GM23338 (cell line): ENCODE measurements around the gene MME. TPM values are rescaled to one million over a fixed set of nuclear protein-coding genes. Genes with fewer than 3 reads are reported as not detected.

ENCODE experiments used
- ATAC-seq: fragments of 200-7000 bp; cut with Tn5 transposase; 3 replicates; pipeline ENCODE4 v1.9.1; 2020
- DNase-seq: peaks from one replicate; pipeline ENCODE4 v3.0.0-alpha.2; 2015; ENCODE audit warnings: low spot score
- H2AFZ ChIP-seq: fragments of 200-600 bp; sonication (generic); 2 replicates; pipeline ENCODE4 v1.8.0; 2016; ENCODE audit warnings: antibody characterized with exemption, mild to moderate bottlenecking, moderate library complexity
- H3F3A ChIP-seq: fragments of 200-600 bp; sonication (generic); replicated peaks from 2 replicates; pipeline ENCODE4 v1.8.0; 2017; ENCODE audit warnings: antibody characterized with exemption, mixed run types, low read depth
- H3K27ac ChIP-seq: fragments of 200-600 bp; sonication (generic); 2 replicates; pipeline ENCODE4 v1.6.1; 2016; ENCODE audit warnings: low read depth
- H3K27me3 ChIP-seq: fragments of 200-600 bp; sonication (generic); 2 replicates; pipeline ENCODE4 v1.8.0; 2016; ENCODE audit warnings: mild to moderate bottlenecking, mixed run types, moderate library complexity; ENCODE audit not compliant: insufficient read depth
- H3K36me3 ChIP-seq: fragments of 200-600 bp; sonication (generic); 2 replicates; pipeline ENCODE4 v1.8.0; 2016; ENCODE audit warnings: mild to moderate bottlenecking; ENCODE audit not compliant: insufficient read depth
- H3K4me1 ChIP-seq: fragments of 200-600 bp; sonication (generic); 2 replicates; pipeline ENCODE4 v1.8.0; 2016; ENCODE audit warnings: mild to moderate bottlenecking, moderate library complexity; ENCODE audit not compliant: insufficient read depth
- H3K4me2 ChIP-seq: fragments of 200-600 bp; sonication (generic); 2 replicates; pipeline ENCODE4 v1.7.1; 2017; ENCODE audit warnings: mixed run types
- H3K4me3 ChIP-seq: fragments of 200-600 bp; sonication (generic); 2 replicates; pipeline ENCODE4 v1.6.1; 2016; ENCODE audit warnings: mixed run types
- H3K79me2 ChIP-seq: fragments of 200-600 bp; sonication (generic); replicated peaks from 2 replicates; pipeline ENCODE4 v1.8.0; 2017; ENCODE audit warnings: mild to moderate bottlenecking; ENCODE audit not compliant: insufficient read depth
- H3K9me2 ChIP-seq: fragments of 200-600 bp; sonication (generic); 2 replicates; pipeline ENCODE4 v1.8.0; 2017; ENCODE audit not compliant: insufficient read depth
- H4K20me1 ChIP-seq: fragments of 200-600 bp; sonication (generic); replicated peaks from 2 replicates; pipeline ENCODE4 v1.8.0; 2017; ENCODE audit warnings: mild to moderate bottlenecking; ENCODE audit not compliant: insufficient read depth
- H3K27ac Mint-ChIP-seq: 2 replicates; pipeline ENCODE4 v1.8.0; 2020; ENCODE audit warnings: inconsistent platforms, mild to moderate bottlenecking, moderate library complexity, mixed read lengths
- H3K27me3 Mint-ChIP-seq: 3 replicates; pipeline ENCODE4 v1.8.0; 2022; ENCODE audit warnings: low read depth, mild to moderate bottlenecking, moderate library complexity, mixed read lengths, inconsistent platforms; ENCODE audit not compliant: insufficient read depth, poor library complexity
- H3K36me3 Mint-ChIP-seq: 3 replicates; pipeline ENCODE4 v1.8.0; 2021; ENCODE audit warnings: low read depth, mild to moderate bottlenecking, inconsistent platforms, moderate library complexity, mixed read lengths
- H3K4me1 Mint-ChIP-seq: 3 replicates; pipeline ENCODE4 v1.8.0; 2020; ENCODE audit warnings: mild to moderate bottlenecking, inconsistent platforms, mixed read lengths
- H3K4me3 Mint-ChIP-seq: 3 replicates; pipeline ENCODE4 v1.8.0; 2021; ENCODE audit warnings: moderate library complexity, mild to moderate bottlenecking, inconsistent platforms, mixed read lengths
- H3K9me3 Mint-ChIP-seq: 3 replicates; pipeline ENCODE4 v1.8.0; 2020; ENCODE audit warnings: moderate library complexity, mild to moderate bottlenecking, inconsistent platforms, mixed read lengths
- CREB1 ChIP-seq: fragments of 250-450 bp; sonication (Bioruptor Pico); IDR thresholded peaks from 2 replicates; pipeline ENCODE4 v1.5.0; 2020; ENCODE audit warnings: low read depth, mild to moderate bottlenecking, moderate library complexity
- EZH2 ChIP-seq: fragments of 200-600 bp; sonication (generic); IDR thresholded peaks from one replicate; pipeline ENCODE4 v1.8.0; 2017; ENCODE audit warnings: antibody characterized with exemption, mild to moderate bottlenecking, low read depth; ENCODE audit not compliant: unreplicated experiment
- JUNB ChIP-seq: IDR thresholded peaks from one replicate; pipeline ENCODE4 v1.6.1; 2016; ENCODE audit warnings: antibody characterized with exemption; ENCODE audit not compliant: unreplicated experiment
- NANOG ChIP-seq: IDR thresholded peaks from 2 replicates; pipeline ENCODE4 v1.6.1; 2016; ENCODE audit warnings: antibody characterized with exemption, borderline replicate concordance
- POLR2AphosphoS5 ChIP-seq: IDR thresholded peaks from 2 replicates; pipeline ENCODE4 v1.6.1; 2016; ENCODE audit warnings: antibody characterized with exemption, low read depth
- STAT1 ChIP-seq: IDR thresholded peaks from one replicate; pipeline ENCODE4 v1.6.1; 2016; ENCODE audit warnings: antibody characterized with exemption; ENCODE audit not compliant: unreplicated experiment
- ZNF114 ChIP-seq: fragments of 250-450 bp; sonication (Bioruptor Pico); IDR thresholded peaks from 2 replicates; pipeline ENCODE4 v1.5.0; 2020; ENCODE audit warnings: mild to moderate bottlenecking, moderate library complexity
- polyA plus RNA-seq: library from polyadenylated mRNA; unstranded; fragments of >200 nt; fragmentation: Nextera tagmentation; extraction: Ambion mirVana; gene quantifications from 2 replicates; pipeline ENCODE4 v1.2.1, GENCODE V29; 2016
- total RNA-seq: library from RNA; depleted of rRNA; stranded (reverse); fragments of >200 nt; shearing (Covaris generic); gene quantifications from 2 replicates; pipeline ENCODE4 v1.2.3, GENCODE V29; 2014
- TF ChIP-seq, protein P1 (sequence below): IDR thresholded peaks from 2 replicates; pipeline ENCODE4 v1.6.1; 2016; ENCODE audit warnings: antibody characterized with exemption
- TF ChIP-seq, protein P2 (sequence below): fragments of 250-450 bp; sonication (Bioruptor Pico); IDR thresholded peaks from 2 replicates; pipeline ENCODE4 v1.5.0; 2020; ENCODE audit warnings: mild to moderate bottlenecking, moderate library complexity
- TF ChIP-seq, protein P3 (sequence below): IDR thresholded peaks from one replicate; pipeline ENCODE4 v1.6.1; 2018; ENCODE audit warnings: antibody characterized with exemption; ENCODE audit not compliant: unreplicated experiment

Gene MME
- total and polyA plus RNA-seq, 2 experiments from 2014 or later: 15.2 to 76.7 TPM

DNA sequence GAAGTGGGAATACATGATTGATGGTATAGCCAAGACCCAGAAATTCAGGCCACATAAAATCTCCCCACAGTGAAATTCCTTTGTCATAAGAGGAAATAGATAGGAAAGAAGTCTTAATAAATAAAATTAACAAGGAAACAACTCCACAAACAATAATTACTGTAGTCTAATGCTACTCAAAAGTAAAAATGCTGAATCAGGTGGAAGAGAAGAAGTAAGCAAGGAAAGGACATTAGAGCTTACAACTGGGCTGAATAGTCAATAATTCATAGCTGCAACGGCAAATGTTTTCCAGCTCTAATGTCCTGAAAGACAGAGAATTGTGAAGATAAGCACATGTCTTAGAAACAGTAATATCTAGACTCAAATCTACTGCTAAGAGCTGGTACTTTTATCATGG, 149.0 kb downstream of the MME start:
- H3K27ac ChIP-seq: no peak overlapping the region
- peaks cover 20% of the 10 kb centered on the region for H3K9me2 ChIP-seq
- no peak overlapping the region for H3K4me2 ChIP-seq
- H4K20me1 ChIP-seq: no peaks in the 10 kb centered on the region
- H3K36me3 ChIP-seq: no peaks in the 10 kb centered on the region
- H3K27me3 ChIP-seq: no peaks in the 10 kb centered on the region
- Mint-ChIP-seq H3K27me3 (peaks cover 6% of the 10 kb centered on the region), H3K36me3 (peaks cover 6% of the 10 kb centered on the region; the same call in 1 of the 3 replicates), H3K9me3 (no peaks in the 10 kb centered on the region), H3K27ac (no peak overlapping the region), H3K4me3 (no peak overlapping the region), H3K4me1 (no peaks in the 10 kb centered on the region)
- TF ChIP-seq ZNF114 (CRISPR knock-in tag): no peak
- no peak for TF ChIP-seq CREB1
- TF ChIP-seq JUNB: no peak
- no peak for TF ChIP-seq EZH2
- TF ChIP-seq, protein P1, sequence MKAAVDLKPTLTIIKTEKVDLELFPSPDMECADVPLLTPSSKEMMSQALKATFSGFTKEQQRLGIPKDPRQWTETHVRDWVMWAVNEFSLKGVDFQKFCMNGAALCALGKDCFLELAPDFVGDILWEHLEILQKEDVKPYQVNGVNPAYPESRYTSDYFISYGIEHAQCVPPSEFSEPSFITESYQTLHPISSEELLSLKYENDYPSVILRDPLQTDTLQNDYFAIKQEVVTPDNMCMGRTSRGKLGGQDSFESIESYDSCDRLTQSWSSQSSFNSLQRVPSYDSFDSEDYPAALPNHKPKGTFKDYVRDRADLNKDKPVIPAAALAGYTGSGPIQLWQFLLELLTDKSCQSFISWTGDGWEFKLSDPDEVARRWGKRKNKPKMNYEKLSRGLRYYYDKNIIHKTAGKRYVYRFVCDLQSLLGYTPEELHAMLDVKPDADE: no peak
- no peak for TF ChIP-seq STAT1
- TF ChIP-seq, protein P2, sequence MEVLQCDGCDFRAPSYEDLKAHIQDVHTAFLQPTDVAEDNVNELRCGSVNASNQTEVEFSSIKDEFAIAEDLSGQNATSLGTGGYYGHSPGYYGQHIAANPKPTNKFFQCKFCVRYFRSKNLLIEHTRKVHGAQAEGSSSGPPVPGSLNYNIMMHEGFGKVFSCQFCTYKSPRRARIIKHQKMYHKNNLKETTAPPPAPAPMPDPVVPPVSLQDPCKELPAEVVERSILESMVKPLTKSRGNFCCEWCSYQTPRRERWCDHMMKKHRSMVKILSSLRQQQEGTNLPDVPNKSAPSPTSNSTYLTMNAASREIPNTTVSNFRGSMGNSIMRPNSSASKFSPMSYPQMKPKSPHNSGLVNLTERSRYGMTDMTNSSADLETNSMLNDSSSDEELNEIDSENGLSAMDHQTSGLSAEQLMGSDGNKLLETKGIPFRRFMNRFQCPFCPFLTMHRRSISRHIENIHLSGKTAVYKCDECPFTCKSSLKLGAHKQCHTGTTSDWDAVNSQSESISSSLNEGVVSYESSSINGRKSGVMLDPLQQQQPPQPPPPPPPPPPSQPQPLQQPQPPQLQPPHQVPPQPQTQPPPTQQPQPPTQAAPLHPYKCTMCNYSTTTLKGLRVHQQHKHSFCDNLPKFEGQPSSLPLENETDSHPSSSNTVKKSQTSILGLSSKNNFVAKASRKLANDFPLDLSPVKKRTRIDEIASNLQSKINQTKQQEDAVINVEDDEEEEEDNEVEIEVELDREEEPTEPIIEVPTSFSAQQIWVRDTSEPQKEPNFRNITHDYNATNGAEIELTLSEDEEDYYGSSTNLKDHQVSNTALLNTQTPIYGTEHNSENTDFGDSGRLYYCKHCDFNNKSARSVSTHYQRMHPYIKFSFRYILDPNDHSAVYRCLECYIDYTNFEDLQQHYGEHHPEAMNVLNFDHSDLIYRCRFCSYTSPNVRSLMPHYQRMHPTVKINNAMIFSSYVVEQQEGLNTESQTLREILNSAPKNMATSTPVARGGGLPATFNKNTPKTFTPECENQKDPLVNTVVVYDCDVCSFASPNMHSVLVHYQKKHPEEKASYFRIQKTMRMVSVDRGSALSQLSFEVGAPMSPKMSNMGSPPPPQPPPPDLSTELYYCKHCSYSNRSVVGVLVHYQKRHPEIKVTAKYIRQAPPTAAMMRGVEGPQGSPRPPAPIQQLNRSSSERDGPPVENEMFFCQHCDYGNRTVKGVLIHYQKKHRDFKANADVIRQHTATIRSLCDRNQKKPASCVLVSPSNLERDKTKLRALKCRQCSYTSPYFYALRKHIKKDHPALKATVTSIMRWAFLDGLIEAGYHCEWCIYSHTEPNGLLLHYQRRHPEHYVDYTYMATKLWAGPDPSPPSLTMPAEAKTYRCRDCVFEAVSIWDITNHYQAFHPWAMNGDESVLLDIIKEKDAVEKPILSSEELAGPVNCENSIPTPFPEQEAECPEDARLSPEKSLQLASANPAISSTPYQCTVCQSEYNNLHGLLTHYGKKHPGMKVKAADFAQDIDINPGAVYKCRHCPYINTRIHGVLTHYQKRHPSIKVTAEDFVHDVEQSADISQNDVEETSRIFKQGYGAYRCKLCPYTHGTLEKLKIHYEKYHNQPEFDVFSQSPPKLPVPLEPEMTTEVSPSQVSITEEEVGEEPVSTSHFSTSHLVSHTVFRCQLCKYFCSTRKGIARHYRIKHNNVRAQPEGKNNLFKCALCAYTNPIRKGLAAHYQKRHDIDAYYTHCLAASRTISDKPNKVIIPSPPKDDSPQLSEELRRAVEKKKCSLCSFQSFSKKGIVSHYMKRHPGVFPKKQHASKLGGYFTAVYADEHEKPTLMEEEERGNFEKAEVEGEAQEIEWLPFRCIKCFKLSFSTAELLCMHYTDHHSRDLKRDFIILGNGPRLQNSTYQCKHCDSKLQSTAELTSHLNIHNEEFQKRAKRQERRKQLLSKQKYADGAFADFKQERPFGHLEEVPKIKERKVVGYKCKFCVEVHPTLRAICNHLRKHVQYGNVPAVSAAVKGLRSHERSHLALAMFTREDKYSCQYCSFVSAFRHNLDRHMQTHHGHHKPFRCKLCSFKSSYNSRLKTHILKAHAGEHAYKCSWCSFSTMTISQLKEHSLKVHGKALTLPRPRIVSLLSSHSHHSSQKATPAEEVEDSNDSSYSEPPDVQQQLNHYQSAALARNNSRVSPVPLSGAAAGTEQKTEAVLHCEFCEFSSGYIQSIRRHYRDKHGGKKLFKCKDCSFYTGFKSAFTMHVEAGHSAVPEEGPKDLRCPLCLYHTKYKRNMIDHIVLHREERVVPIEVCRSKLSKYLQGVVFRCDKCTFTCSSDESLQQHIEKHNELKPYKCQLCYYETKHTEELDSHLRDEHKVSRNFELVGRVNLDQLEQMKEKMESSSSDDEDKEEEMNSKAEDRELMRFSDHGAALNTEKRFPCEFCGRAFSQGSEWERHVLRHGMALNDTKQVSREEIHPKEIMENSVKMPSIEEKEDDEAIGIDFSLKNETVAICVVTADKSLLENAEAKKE (CRISPR knock-in tag): no peak
- TF ChIP-seq, protein P3, sequence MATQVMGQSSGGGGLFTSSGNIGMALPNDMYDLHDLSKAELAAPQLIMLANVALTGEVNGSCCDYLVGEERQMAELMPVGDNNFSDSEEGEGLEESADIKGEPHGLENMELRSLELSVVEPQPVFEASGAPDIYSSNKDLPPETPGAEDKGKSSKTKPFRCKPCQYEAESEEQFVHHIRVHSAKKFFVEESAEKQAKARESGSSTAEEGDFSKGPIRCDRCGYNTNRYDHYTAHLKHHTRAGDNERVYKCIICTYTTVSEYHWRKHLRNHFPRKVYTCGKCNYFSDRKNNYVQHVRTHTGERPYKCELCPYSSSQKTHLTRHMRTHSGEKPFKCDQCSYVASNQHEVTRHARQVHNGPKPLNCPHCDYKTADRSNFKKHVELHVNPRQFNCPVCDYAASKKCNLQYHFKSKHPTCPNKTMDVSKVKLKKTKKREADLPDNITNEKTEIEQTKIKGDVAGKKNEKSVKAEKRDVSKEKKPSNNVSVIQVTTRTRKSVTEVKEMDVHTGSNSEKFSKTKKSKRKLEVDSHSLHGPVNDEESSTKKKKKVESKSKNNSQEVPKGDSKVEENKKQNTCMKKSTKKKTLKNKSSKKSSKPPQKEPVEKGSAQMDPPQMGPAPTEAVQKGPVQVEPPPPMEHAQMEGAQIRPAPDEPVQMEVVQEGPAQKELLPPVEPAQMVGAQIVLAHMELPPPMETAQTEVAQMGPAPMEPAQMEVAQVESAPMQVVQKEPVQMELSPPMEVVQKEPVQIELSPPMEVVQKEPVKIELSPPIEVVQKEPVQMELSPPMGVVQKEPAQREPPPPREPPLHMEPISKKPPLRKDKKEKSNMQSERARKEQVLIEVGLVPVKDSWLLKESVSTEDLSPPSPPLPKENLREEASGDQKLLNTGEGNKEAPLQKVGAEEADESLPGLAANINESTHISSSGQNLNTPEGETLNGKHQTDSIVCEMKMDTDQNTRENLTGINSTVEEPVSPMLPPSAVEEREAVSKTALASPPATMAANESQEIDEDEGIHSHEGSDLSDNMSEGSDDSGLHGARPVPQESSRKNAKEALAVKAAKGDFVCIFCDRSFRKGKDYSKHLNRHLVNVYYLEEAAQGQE: no peak
- no peak for TF ChIP-seq POLR2AphosphoS5
- TF ChIP-seq NANOG: no peak
- no peak for DNase-seq
- no peak overlapping the region for H2AFZ ChIP-seq
- H3K4me1 ChIP-seq: no peaks in the 10 kb centered on the region
- H3K4me3 ChIP-seq: no peak overlapping the region
- no peaks in the 10 kb centered on the region for H3F3A ChIP-seq
- ATAC-seq: no peak
- H3K79me2 ChIP-seq: no peaks in the 10 kb centered on the region
